Activated naive CD8-positive, alpha-beta T cell treated with anti-CD3 and anti-CD28 coated beads, Interleukin-2, amount 50 U/mL, for 24 hours (primary cell): ENCODE measurements around the gene FAM20B.
"Not testable (repeated sequence)": the region's sequence is repeated elsewhere in the genome, so short reads cannot be mapped to it uniquely, and the experiment has no call there.

Experiments
- ATAC-seq: fragments of 150-1000 bp; cut with Tn5 transposase; one replicate; pipeline ENCODE4 v1.10.0; 2021
- DNase-seq: peaks from one replicate; pipeline ENCODE4 v3.0.0; 2021
- H3K27ac Mint-ChIP-seq: one replicate; pipeline ENCODE4 v1.8.0; 2021; ENCODE audit warnings: mild to moderate bottlenecking, mixed read lengths
- H3K27me3 Mint-ChIP-seq: one replicate; pipeline ENCODE4 v1.8.0; 2021; ENCODE audit warnings: mixed read lengths
- H3K36me3 Mint-ChIP-seq: one replicate; pipeline ENCODE4 v1.8.0; 2021; ENCODE audit warnings: low read depth, mixed read lengths
- H3K4me1 Mint-ChIP-seq: one replicate; pipeline ENCODE4 v1.8.0; 2021; ENCODE audit warnings: mixed read lengths
- H3K4me3 Mint-ChIP-seq: one replicate; pipeline ENCODE4 v1.8.0; 2021; ENCODE audit warnings: mild to moderate bottlenecking, moderate library complexity, mixed read lengths
- H3K9me3 Mint-ChIP-seq: one replicate; pipeline ENCODE4 v1.8.0; 2021; ENCODE audit warnings: mixed read lengths

Gene FAM20B

GRCh38 chr1:179025125-179025974 lies at the start of gene FAM20B:
FAM20B (plus strand) TSS chr1:179025894; CDS start chr1:179043848, 17,954 bp downstream.
- H3K36me3 Mint-ChIP-seq, result no peaks in the 10 kb centered on the region
- H3K4me1 Mint-ChIP-seq, result peaks cover 37% of the 10 kb centered on the region
- H3K9me3 Mint-ChIP-seq, result no peaks in the 10 kb centered on the region
- peak; percentile 91 for DNase-seq
- H3K27me3 Mint-ChIP-seq, result no peaks in the 10 kb centered on the region
- ATAC-seq, result peak; percentile 92
- H3K27ac Mint-ChIP-seq, result peak within 1 kb of the TSS; percentile 94
- peak within 1 kb of the TSS; percentile 91 for H3K4me3 Mint-ChIP-seq

DNA sequence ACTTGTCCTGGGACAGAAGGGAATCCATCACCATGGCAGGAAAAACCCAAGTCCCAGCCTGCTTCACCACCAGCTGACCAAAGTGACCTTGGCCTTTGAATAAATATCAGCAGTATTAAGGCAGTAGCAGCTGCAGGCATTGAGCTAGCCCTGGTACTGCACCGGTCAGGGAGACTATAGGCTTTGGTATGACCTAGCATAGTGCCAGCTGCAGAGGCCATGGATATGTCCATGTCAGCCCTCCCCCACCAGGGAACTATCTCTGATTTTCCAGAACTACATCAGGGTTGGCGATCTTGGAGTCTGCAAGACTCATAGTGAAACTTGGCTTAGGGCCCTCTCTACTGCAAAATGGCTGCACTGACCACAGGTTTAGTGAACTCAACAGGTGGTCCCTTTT lies 49.2 kb upstream of the FAM20B start:
- H3K9me3 Mint-ChIP-seq, result peaks cover 29% of the 10 kb centered on the region
- DNase-seq (no peak), ATAC-seq (no peak)
- H3K4me1 Mint-ChIP-seq, result peaks cover 2% of the 10 kb centered on the region
- H3K4me3 Mint-ChIP-seq, result no peak overlapping the region
- no peak overlapping the region for H3K27ac Mint-ChIP-seq
- H3K27me3 Mint-ChIP-seq, result peaks cover 4% of the 10 kb centered on the region
- no peaks in the 10 kb centered on the region for H3K36me3 Mint-ChIP-seq

GRCh38 chr1:178986204-178986603 lies 39.5 kb upstream of the FAM20B start:
- no peak overlapping the region for H3K27ac Mint-ChIP-seq
- H3K36me3 Mint-ChIP-seq, result no peaks in the 10 kb centered on the region
- no peaks in the 10 kb centered on the region for H3K27me3 Mint-ChIP-seq
- H3K9me3 Mint-ChIP-seq, result peaks cover 3% of the 10 kb centered on the region
- no peak overlapping the region for H3K4me3 Mint-ChIP-seq
- DNase-seq (no peak), ATAC-seq (no peak)
- no peaks in the 10 kb centered on the region for H3K4me1 Mint-ChIP-seq

DNA sequence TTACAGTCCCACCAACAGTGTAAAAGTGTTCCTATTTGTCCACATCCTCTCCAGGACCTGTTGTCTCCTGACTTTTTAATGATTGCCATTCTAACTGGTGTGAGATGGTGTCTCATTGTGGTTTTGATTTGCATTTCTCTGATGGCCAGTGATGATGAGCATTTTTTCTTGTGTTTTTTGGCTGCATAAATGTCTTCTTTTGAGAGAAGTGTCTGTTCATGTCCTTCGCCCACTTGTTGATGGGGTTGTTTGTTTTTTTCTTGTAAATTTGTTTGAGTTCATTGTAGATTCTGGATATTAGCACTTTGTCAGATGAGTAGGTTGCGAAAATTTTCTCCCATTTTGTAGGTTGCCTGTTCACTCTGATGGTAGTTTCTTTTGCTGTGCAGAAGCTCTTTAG lies 37.5 kb upstream of the FAM20B start:
- not testable (repeated sequence) for ATAC-seq, DNase-seq, H3K4me1 Mint-ChIP-seq, H3K4me3 Mint-ChIP-seq, H3K9me3 Mint-ChIP-seq, H3K27me3 Mint-ChIP-seq, H3K27ac Mint-ChIP-seq, H3K36me3 Mint-ChIP-seq

DNA sequence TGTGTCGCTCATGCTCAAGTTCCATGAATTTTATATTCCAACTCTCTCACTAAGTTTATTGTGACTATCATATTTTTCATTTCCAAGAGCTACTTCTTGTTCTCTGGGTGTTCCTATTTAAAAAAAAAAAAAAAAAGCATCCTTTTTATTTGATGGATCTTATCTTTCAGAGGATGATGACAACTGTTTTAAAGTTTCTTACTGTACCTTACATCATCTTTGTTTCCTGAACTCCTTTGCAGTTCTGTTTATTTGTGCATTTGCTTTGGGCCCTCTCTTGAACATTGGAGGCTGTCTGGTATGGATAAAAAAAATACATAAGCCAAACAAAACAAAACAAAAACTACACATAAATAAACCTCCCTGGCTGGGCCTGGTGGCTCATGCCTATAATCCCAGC lies 32.1 kb upstream of the FAM20B start:
- Mint-ChIP-seq H3K27ac (no peak overlapping the region), H3K27me3 (no peaks in the 10 kb centered on the region), H3K4me3 (no peak overlapping the region), H3K36me3 (no peaks in the 10 kb centered on the region), H3K4me1 (no peaks in the 10 kb centered on the region), H3K9me3 (no peaks in the 10 kb centered on the region)
- no peak for ATAC-seq
- no peak for DNase-seq

DNA sequence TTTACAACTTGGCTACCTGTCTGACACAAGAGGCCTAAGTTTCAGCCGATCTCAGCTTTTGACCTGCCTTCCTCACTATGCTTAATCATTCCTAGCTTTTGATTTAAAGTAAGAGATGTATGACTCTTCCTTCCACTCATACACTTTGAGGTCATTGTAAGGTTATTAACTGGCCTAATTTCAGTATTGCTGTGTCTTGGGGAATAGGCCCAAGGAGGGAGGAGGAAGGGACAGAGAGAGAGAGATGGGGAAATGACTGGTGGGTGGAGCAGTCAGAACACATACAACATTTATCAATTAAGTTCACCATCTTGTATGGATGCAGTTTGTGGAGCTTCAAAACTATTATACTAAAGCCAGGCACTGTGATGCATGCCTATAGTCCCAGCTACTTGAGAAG lies 28.3 kb upstream of the FAM20B start:
- H3K27ac Mint-ChIP-seq, result no peak overlapping the region
- no peaks in the 10 kb centered on the region for H3K4me1 Mint-ChIP-seq
- no peaks in the 10 kb centered on the region for H3K9me3 Mint-ChIP-seq
- no peak overlapping the region for H3K4me3 Mint-ChIP-seq
- no peak for DNase-seq
- no peaks in the 10 kb centered on the region for H3K27me3 Mint-ChIP-seq
- ATAC-seq, result no peak
- H3K36me3 Mint-ChIP-seq, result no peaks in the 10 kb centered on the region

- DNase-seq, result no peak
- Mint-ChIP-seq H3K27me3 (no peaks in the 10 kb centered on the region), H3K4me3 (no peak overlapping the region), H3K27ac (no peak overlapping the region), H3K4me1 (peaks cover 6% of the 10 kb centered on the region), H3K36me3 (no peaks in the 10 kb centered on the region), H3K9me3 (no peaks in the 10 kb centered on the region)
- no peak for ATAC-seq
Measured at GRCh38 chr1:178998295-178998694, 27.4 kb upstream of the FAM20B start.

GRCh38 chr1:178999061-178999460 lies 26.6 kb upstream of the FAM20B start:
- Mint-ChIP-seq H3K4me3 (no peak overlapping the region), H3K27ac (no peak overlapping the region), H3K4me1 (peaks cover 10% of the 10 kb centered on the region), H3K27me3 (no peaks in the 10 kb centered on the region), H3K9me3 (no peaks in the 10 kb centered on the region), H3K36me3 (no peaks in the 10 kb centered on the region)
- no peak for DNase-seq
- ATAC-seq, result no peak

DNA sequence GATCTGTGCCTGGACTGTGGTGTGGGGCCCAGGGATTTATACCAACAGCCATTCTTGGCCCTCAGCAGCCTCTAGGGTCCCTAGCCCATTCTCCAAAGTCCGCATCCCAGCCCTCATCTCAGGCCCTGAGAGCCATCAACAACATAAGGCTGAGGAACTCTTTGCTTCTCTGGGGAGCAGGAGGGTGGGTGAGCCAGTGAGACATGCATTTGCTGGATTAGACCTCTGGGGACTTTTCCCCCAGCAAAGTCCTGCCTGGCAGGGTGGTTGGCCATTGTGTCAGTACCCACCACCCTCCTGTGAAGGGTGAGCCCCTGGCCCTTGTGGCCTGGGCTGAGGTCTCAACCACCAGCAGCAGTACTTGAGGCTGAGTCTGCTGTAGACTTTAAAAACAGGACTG lies 24.2 kb upstream of the FAM20B start:
- ATAC-seq, result no peak
- no peaks in the 10 kb centered on the region for H3K9me3 Mint-ChIP-seq
- H3K36me3 Mint-ChIP-seq, result no peaks in the 10 kb centered on the region
- peaks cover 13% of the 10 kb centered on the region for H3K4me1 Mint-ChIP-seq
- no peak for DNase-seq
- H3K27me3 Mint-ChIP-seq, result no peaks in the 10 kb centered on the region
- no peak overlapping the region for H3K4me3 Mint-ChIP-seq
- H3K27ac Mint-ChIP-seq, result no peak overlapping the region

DNA sequence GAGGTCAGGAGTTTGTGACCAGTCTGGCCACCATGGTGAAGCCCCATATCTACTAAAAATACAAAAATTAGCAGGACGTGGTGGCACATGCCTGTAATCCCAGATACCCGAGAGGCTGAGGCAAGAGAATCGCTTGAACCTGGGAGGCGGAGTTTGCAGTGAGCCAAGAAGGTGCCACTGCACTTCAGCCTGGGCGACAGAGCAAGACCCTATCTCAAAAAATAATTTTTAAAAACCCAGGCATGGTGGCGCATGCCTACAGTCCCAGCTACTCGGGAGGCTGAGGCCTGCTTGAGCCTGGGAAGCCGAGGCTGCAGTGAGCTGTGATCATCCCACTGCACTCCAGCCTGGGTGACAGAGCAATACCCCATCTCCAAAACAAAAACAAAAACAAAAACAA lies 23.6 kb upstream of the FAM20B start:
- not testable (repeated sequence) for H3K9me3 Mint-ChIP-seq, DNase-seq, H3K27me3 Mint-ChIP-seq

GRCh38 chr1:179002552-179003345 lies 22.9 kb upstream of the FAM20B start:
- Mint-ChIP-seq H3K4me1 (peaks cover 13% of the 10 kb centered on the region), H3K27me3 (no peaks in the 10 kb centered on the region), H3K9me3 (no peaks in the 10 kb centered on the region), H3K27ac (no peak overlapping the region), H3K4me3 (no peak overlapping the region), H3K36me3 (no peaks in the 10 kb centered on the region)
- DNase-seq (peak; percentile 84), ATAC-seq (peak; percentile 76)

More for the DNA sequence above, 23.6 kb upstream of the FAM20B start:
- H3K27ac Mint-ChIP-seq, H3K4me3 Mint-ChIP-seq, ATAC-seq, H3K36me3 Mint-ChIP-seq: not testable (repeated sequence)
- H3K4me1 Mint-ChIP-seq, result peaks cover 13% of the 10 kb centered on the region

DNA sequence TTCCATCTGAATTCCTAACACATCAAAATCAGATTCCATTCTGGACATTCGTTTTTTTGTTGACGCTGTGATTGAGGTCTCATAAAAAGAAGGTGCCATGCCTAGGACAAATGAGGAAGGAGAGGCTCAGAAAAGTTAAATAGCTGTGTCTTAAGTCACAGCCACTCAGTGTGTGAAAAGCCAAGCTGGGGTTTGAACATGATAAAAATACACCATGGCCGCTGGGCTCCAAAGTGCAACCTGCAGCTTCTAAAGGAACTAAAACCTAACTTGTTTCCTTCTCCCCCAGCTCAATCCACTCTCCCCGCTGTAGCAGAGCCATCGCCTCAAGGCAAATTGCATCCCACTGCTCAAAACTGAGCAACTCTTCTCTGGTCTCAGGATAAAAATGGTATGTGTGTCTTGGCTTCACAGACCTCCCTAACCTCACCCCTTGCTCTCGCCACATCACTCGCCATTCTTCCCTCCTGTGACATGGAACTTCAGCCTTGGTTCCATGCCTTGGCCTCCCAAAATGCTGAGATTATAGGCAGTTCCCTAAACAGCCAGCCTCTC lies 22.1 kb upstream of the FAM20B start:
- Mint-ChIP-seq H3K36me3 (no peaks in the 10 kb centered on the region), H3K9me3 (no peaks in the 10 kb centered on the region), H3K4me3 (no peak overlapping the region)

DNA sequence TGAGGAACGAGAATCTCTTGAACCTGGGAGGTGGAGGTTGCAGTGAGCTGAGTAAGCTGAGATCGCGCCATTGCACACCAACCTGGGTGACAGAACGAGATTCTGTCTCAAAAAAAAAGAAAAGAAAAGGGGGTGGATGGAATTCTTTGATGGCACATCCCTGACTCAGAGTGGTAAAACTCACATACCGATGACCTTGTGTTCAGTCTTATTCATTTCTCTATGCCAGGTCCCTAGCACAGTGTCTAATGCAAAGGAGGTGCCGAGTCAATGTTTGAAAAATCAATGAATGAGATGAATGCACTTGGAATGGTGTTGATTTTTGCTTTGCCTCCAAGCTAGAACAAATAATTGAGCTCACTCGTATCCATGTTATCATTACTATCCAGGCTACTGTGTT lies 18.5 kb upstream of the FAM20B start:
- Mint-ChIP-seq H3K27ac (no peak overlapping the region), H3K9me3 (no peaks in the 10 kb centered on the region), H3K27me3 (peaks cover 5% of the 10 kb centered on the region), H3K36me3 (no peaks in the 10 kb centered on the region), H3K4me3 (no peak overlapping the region), H3K4me1 (peaks cover 13% of the 10 kb centered on the region)
- ATAC-seq (no peak), DNase-seq (no peak)

More for the DNA sequence above, 22.1 kb upstream of the FAM20B start:
- Mint-ChIP-seq H3K27me3 (peaks cover under 1% of the 10 kb centered on the region), H3K4me1 (peaks cover 13% of the 10 kb centered on the region), H3K27ac (no peak overlapping the region)
- no peak for ATAC-seq
- DNase-seq, result no peak

- H3K27me3 Mint-ChIP-seq, result peaks cover 5% of the 10 kb centered on the region
- no peak overlapping the region for H3K4me3 Mint-ChIP-seq
- DNase-seq (no peak), ATAC-seq (no peak)
- no peaks in the 10 kb centered on the region for H3K9me3 Mint-ChIP-seq
- H3K4me1 Mint-ChIP-seq, result no peaks in the 10 kb centered on the region
- no peak overlapping the region for H3K27ac Mint-ChIP-seq
- H3K36me3 Mint-ChIP-seq, result no peaks in the 10 kb centered on the region
Measured at GRCh38 chr1:179010671-179011070, 15.0 kb upstream of the FAM20B start.

- Mint-ChIP-seq H3K36me3 (no peaks in the 10 kb centered on the region), H3K4me3 (no peak overlapping the region), H3K9me3 (no peaks in the 10 kb centered on the region), H3K27me3 (peaks cover 5% of the 10 kb centered on the region), H3K4me1 (no peaks in the 10 kb centered on the region), H3K27ac (no peak overlapping the region)
- ATAC-seq, result no peak
- DNase-seq, result no peak
Measured at GRCh38 chr1:179012038-179012437, 13.7 kb upstream of the FAM20B start.
